Activated effector memory CD4-positive, alpha-beta T cell treated with Interleukin-2 at 50 U/mL for 16 hours (primary cell): ENCODE results near the gene MARCKSL1.

Experiments
- DNase-seq: peaks from one replicate; pipeline ENCODE4 v3.0.0-alpha.2; 2020

MARCKSL1 gene

GRCh38 chr1:32352239-32352745 is 16.3 kb upstream of the MARCKSL1 start:
- DNase-seq = no peak

- DNase-seq = peak; percentile 87
Measured at GRCh38 chr1:32351399-32352238, 15.6 kb upstream of the MARCKSL1 start.

- no peak for DNase-seq
Measured at GRCh38 chr1:32350785-32351398, 14.9 kb upstream of the MARCKSL1 start.

GRCh38 chr1:32349211-32349708 is 13.2 kb upstream of the MARCKSL1 start:
- no peak for DNase-seq

GRCh38 chr1:32346532-32347157 is 10.6 kb upstream of the MARCKSL1 start:
- DNase-seq = no peak

- DNase-seq = peak; percentile 28
Measured at GRCh38 chr1:32345289-32345827, 9.3 kb upstream of the MARCKSL1 start.

- DNase-seq = no peak
Measured at GRCh38 chr1:32342704-32343103, 6.7 kb upstream of the MARCKSL1 start.

- no peak for DNase-seq
Measured at GRCh38 chr1:32341971-32342370, 5.9 kb upstream of the MARCKSL1 start.

GRCh38 chr1:32341186-32341757 is 5.2 kb upstream of the MARCKSL1 start:
- no peak for DNase-seq

GRCh38 chr1:32339363-32339978 is 3.4 kb upstream of the MARCKSL1 start:
- no peak for DNase-seq

- no peak for DNase-seq
Measured at GRCh38 chr1:32338637-32339145, 2.7 kb upstream of the MARCKSL1 start.

- no peak for DNase-seq
Measured at GRCh38 chr1:32337855-32338636, 2.0 kb upstream of the MARCKSL1 start.

- DNase-seq = peak; percentile 16
Measured at GRCh38 chr1:32336963-32337675, 1.1 kb upstream of the MARCKSL1 start.

- DNase-seq = no peak
Measured at GRCh38 chr1:32336591-32336932, 529 bp upstream of the MARCKSL1 start.

GRCh38 chr1:32335535-32335789 is 571 bp downstream of the MARCKSL1 start:
- DNase-seq = no peak

- peak; percentile 60 for DNase-seq
Measured at GRCh38 chr1:32334864-32335534, 1.0 kb downstream of the MARCKSL1 start.

GRCh38 chr1:32334274-32334861 is 1.7 kb downstream of the MARCKSL1 start:
- DNase-seq = no peak

- no peak for DNase-seq
Measured at GRCh38 chr1:32333251-32333963, 2.6 kb downstream of the MARCKSL1 start.
